Sigmoid colon (tissue), 3 donors: ENCODE data around the gene ASCL1.

Experiments
- CTCF ChIP-seq, 4 experiments: fragments of 450-650 bp in 3 of 4; fragments of 200-600 bp in 1 of 4; IDR thresholded peaks; one replicate each; pipeline ENCODE4 v1.5.1; 2016 to 2019; ENCODE audit warnings: antibody characterized with exemption in 4 of 4, mild to moderate bottlenecking in 3 of 4, moderate library complexity in 2 of 4
- POLR2A ChIP-seq, 2 donors: fragments of 450-650 bp; IDR thresholded peaks; one replicate each; pipeline ENCODE4 v1.6.1; 2016; ENCODE audit warnings: antibody characterized with exemption in 2 of 2, mild to moderate bottlenecking in 2 of 2, moderate library complexity in 2 of 2

- no peak for TF ChIP-seq CTCF (IDR thresholded peaks at IDR 0.05)
- no peak for TF ChIP-seq POLR2A (IDR thresholded peaks at IDR 0.05)
These were observed 47.3 kb upstream of the ASCL1 start for GRCh38 chr12:102910137-102910536.
